Activated CD8-positive, alpha-beta T cell treated with anti-CD3 and anti-CD28 coated beads for 36 hours (primary cell): ENCODE data around the gene MPHOSPH9. TPM values are rescaled to one million over a fixed set of nuclear protein-coding genes. Genes with fewer than 3 reads are reported as not detected.

ENCODE experiments used
- ATAC-seq: fragments of 200-7000 bp; cut with Tn5 transposase; one replicate; pipeline ENCODE4 v1.10.0; 2021; ENCODE audit warnings: mild to moderate bottlenecking, moderate library complexity
- CTCF ChIA-PET: fragments of 350-600 bp; sonication (Branson Sonifier 250); formaldehyde crosslinking; loops from one replicate; lab custom pipeline; 2021; ENCODE audit warnings: antibody characterized with exemption; lab: Charles Lee
- POLR2A ChIA-PET: fragments of 350-600 bp; sonication (Branson Sonifier 250); formaldehyde crosslinking; loops from one replicate; lab custom pipeline; 2021; ENCODE audit warnings: antibody characterized with exemption; lab: Charles Lee
- DNase-seq: peaks from one replicate; pipeline ENCODE4 v3.0.0-alpha.2; 2020
- H3K27ac Mint-ChIP-seq: one replicate; pipeline ENCODE4 v1.8.0; 2021; ENCODE audit warnings: mild to moderate bottlenecking, mixed read lengths
- H3K27me3 Mint-ChIP-seq: one replicate; pipeline ENCODE4 v1.8.0; 2021; ENCODE audit warnings: mixed read lengths
- H3K36me3 Mint-ChIP-seq: one replicate; pipeline ENCODE4 v1.8.0; 2021; ENCODE audit warnings: low read depth, mixed read lengths
- H3K4me1 Mint-ChIP-seq: one replicate; pipeline ENCODE4 v1.8.0; 2021; ENCODE audit warnings: low read depth, mixed read lengths
- H3K4me3 Mint-ChIP-seq: one replicate; pipeline ENCODE4 v1.8.0; 2021; ENCODE audit warnings: mild to moderate bottlenecking, moderate library complexity, mixed read lengths
- H3K9me3 Mint-ChIP-seq: one replicate; pipeline ENCODE4 v1.8.0; 2021; ENCODE audit warnings: mixed read lengths
- intact Hi-C: fragments of 100-400 bp; cut with micrococcal nuclease; formaldehyde crosslinking; loops from one replicate; pipeline ENCODE4 v1.10.0; 2022
- total RNA-seq, 2 experiments: library from RNA; stranded (reverse); gene quantifications; one replicate each; pipeline ENCODE4 v1.2.3, GENCODE V29; 2021
- TF ChIP-seq, protein P1 (sequence below): fragments of 200-600 bp; IDR thresholded peaks from one replicate; pipeline ENCODE4 v1.8.0; 2022; ENCODE audit warnings: antibody characterized with exemption, mild to moderate bottlenecking

Gene MPHOSPH9
- total RNA-seq, 2 experiments from 2014 or later: 96.9 to 101 TPM

DNA sequence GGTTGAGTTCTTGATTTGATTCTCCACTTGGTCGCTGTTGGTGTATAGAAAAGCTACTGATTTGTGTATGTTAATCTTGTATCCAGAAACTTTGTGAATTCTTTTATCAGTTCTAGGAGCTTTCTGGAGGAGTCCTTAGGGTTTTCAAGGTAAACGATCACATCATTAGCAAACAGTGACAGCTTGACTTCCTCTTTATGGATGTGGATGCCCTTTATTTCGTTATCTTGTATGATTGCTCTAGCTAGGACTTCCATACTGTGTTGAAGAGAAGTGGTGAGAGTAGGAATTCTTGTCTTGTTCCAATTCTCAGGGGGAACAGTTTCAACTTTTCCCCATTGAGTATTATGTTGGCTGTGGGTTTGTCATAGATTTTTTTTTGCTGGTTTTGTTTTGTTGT, 12.7 kb upstream of the MPHOSPH9 start:
- DNase-seq (no peak), ATAC-seq (no peak)
- no peak overlapping the region for H3K4me3 Mint-ChIP-seq
- no peaks in the 10 kb centered on the region for H3K27me3 Mint-ChIP-seq
- ChIA-PET POLR2A (no interaction called here), CTCF (interaction anchor here (0.6 kb wide), 1 partner anchor 68 kb away, joined by 4 read pairs; no protein-coding TSS in a partner anchor)
- H3K27ac Mint-ChIP-seq: peak overlapping the region; percentile 51
- TF ChIP-seq, protein P1, sequence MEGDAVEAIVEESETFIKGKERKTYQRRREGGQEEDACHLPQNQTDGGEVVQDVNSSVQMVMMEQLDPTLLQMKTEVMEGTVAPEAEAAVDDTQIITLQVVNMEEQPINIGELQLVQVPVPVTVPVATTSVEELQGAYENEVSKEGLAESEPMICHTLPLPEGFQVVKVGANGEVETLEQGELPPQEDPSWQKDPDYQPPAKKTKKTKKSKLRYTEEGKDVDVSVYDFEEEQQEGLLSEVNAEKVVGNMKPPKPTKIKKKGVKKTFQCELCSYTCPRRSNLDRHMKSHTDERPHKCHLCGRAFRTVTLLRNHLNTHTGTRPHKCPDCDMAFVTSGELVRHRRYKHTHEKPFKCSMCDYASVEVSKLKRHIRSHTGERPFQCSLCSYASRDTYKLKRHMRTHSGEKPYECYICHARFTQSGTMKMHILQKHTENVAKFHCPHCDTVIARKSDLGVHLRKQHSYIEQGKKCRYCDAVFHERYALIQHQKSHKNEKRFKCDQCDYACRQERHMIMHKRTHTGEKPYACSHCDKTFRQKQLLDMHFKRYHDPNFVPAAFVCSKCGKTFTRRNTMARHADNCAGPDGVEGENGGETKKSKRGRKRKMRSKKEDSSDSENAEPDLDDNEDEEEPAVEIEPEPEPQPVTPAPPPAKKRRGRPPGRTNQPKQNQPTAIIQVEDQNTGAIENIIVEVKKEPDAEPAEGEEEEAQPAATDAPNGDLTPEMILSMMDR: no peak
- peaks cover 6% of the 10 kb centered on the region for H3K9me3 Mint-ChIP-seq
- intact Hi-C loops: no loop called here
- peaks cover 56% of the 10 kb centered on the region for H3K36me3 Mint-ChIP-seq
- peaks cover 59% of the 10 kb centered on the region for H3K4me1 Mint-ChIP-seq

DNA sequence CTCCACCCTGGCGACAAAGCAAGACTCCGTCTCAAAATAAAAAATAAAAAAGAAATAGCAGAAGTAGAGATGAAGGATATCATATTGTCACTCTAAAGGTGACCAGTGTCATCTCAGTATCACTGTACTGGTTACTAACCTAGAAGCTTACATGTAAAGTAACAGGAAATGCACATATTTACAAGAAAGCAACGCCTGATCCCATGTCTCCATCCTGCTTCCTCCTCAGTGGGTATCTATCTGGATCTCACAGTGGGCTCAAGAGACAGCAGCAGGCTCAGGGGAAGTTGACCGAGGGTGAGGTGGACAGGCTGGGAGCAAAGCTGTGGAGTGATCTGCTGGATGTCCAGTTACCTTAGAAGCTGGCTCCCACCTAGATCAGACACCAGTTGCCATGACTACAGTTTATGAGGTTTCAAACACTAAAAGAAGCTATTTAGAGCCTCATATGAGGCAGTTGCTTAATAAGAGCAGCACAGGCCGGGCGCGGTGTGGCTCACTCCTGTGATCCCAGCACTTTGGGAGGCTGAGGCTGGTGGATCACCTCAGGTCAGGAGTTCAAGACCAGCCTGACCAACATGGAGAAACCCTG, 10.8 kb upstream of the MPHOSPH9 start:
- POLR2A ChIA-PET: interaction anchor here (1.6 to 3.2 kb wide), 3 partner anchors 11 to 20 kb away, joined by 3 to 28 read pairs (median 7); partner anchors contain the start of genes MPHOSPH9 and MTRFR
- TF ChIP-seq, protein P1: no peak
- intact Hi-C loops: loop anchor here (2.0 kb wide), 1 partner anchor 15 kb away; no protein-coding TSS in a partner anchor
- H3K9me3 Mint-ChIP-seq: peaks cover 6% of the 10 kb centered on the region
- no peaks in the 10 kb centered on the region for H3K27me3 Mint-ChIP-seq
- ATAC-seq (no peak), DNase-seq (no peak)
- H3K36me3 Mint-ChIP-seq: peaks cover 52% of the 10 kb centered on the region
- peak overlapping the region; percentile 72 for H3K27ac Mint-ChIP-seq
- CTCF ChIA-PET: no interaction called here
- H3K4me1 Mint-ChIP-seq: peaks cover 53% of the 10 kb centered on the region
- H3K4me3 Mint-ChIP-seq: no peak overlapping the region

DNA sequence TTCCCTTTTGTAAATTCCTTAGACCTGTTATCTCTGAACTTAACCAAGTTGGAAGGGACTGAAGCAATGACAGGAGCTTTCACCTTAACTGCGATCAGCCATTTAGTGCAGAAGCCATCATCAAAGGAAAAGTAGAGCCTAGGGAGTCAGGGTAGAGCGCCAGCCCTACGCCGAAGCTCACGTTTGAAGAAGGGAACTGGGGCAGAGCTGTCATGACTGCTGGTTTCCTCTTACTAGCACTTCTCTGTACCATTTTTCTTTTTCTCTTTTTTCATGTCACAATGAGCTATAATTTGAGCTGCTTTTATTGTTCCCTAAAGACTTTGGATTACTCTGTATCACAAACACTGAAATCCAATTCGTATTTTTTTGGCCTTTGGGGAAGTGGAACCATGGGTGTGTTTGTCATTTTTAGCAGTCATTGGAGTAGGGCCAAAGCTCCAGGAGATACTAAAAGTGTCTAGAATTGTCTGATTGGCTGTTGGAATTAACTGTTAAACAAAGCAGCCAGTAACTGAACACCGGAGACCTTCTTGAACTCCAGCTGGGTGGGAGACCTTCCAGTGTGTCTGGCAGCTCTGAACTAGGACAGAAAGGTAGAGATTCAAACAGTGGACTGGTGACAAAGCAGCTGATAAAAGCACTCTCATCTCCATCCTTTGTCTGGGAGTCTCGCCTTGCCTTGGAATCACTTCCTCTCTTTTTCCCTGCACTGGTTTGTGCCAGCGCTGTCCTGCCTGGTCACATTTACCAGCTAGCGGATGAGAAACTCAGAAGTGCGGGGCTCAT, 9.4 kb upstream of the MPHOSPH9 start:
- peaks cover 48% of the 10 kb centered on the region for H3K36me3 Mint-ChIP-seq
- ChIA-PET CTCF (interaction anchor here (0.7 to 2.2 kb wide), 8 partner anchors 10 to 376 kb away, joined by 3 to 18 read pairs (median 3); partner anchors contain the start of genes ARL6IP4, MPHOSPH9 and MTRFR), POLR2A (interaction anchor here (1.1 to 3.2 kb wide), 5 partner anchors 9 to 379 kb away, joined by 3 to 28 read pairs (median 3); partner anchors contain the start of genes MPHOSPH9 and MTRFR)
- no peaks in the 10 kb centered on the region for H3K9me3 Mint-ChIP-seq
- intact Hi-C loops: loop anchor here (2.0 kb wide), 1 partner anchor 14 kb away; no protein-coding TSS in a partner anchor
- DNase-seq (no peak), ATAC-seq (no peak)
- TF ChIP-seq, protein P1: no peak
- no peaks in the 10 kb centered on the region for H3K27me3 Mint-ChIP-seq
- peak overlapping the region; percentile 86 for H3K27ac Mint-ChIP-seq
- H3K4me3 Mint-ChIP-seq: peak overlapping the region; percentile 12
- peaks cover 55% of the 10 kb centered on the region for H3K4me1 Mint-ChIP-seq

DNA sequence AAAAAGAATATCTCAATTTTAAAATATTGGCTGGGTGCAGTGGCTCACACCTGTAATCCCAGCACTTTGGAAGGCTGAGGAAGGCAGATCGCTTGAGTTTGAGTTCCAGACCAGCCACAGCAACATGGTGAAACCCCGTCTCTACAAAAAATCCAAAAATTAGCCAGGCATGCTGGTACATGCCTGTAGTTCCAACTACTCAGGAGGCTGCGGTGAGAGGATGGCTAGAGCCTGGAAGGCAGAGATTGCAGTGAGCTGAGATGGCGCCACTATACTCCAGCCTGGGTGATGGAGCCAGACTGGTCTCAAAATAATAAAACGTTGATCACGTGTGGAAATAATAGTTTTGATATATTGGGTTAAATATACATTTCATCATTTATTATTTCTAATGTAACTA, 6.0 kb upstream of the MPHOSPH9 start:
- Mint-ChIP-seq H3K36me3 (peaks cover 52% of the 10 kb centered on the region), H3K4me1 (peaks cover 52% of the 10 kb centered on the region), H3K27me3 (no peaks in the 10 kb centered on the region), H3K27ac (peak overlapping the region; percentile 75), H3K9me3 (no peaks in the 10 kb centered on the region), H3K4me3 (no peak overlapping the region)
- ChIA-PET POLR2A (interaction anchor here (0.9 to 2.6 kb wide), 10 partner anchors 9 to 265 kb away, joined by 3 to 9 read pairs (median 6); no protein-coding TSS in a partner anchor), CTCF (interaction anchor here (0.7 to 5.6 kb wide), 32 partner anchors 11 to 439 kb away, joined by 3 to 92 read pairs (median 4); partner anchors contain the start of genes ABCB9, OGFOD2 and PITPNM2)
- no peak for DNase-seq
- intact Hi-C loops: loop anchor here (10.0 kb wide), 3 partner anchors 164 to 264 kb away; partner anchors contain the start of gene OGFOD2
- TF ChIP-seq, protein P1: no peak
- ATAC-seq: no peak
